Neural progenitor cell (in vitro differentiated cells): ENCODE results near the gene ITPR2. TPM values are rescaled to one million over a fixed set of nuclear protein-coding genes. Genes with fewer than 3 reads are reported as not detected.

Experiments
- DNase-seq: peaks from one replicate; pipeline ENCODE4 v3.0.0-alpha.2; 2016; ENCODE audit warnings: low spot score
- H2AFZ ChIP-seq: fragments of 200-600 bp; sonication (generic); replicated peaks from 2 replicates; pipeline ENCODE4 v1.6.1; 2016; ENCODE audit warnings: antibody characterized with exemption
- H3F3A ChIP-seq: fragments of 200-600 bp; sonication (generic); 2 replicates; pipeline ENCODE4 v1.6.1; 2016; ENCODE audit warnings: antibody characterized with exemption, low read depth
- H3K27ac ChIP-seq: fragments of 200-600 bp; sonication (generic); 2 replicates; pipeline ENCODE4 v1.5.1; 2016; ENCODE audit warnings: mild to moderate bottlenecking
- H3K27me3 ChIP-seq: fragments of 200-600 bp; sonication (generic); 2 replicates; pipeline ENCODE4 v1.6.1; 2016; ENCODE audit warnings: mild to moderate bottlenecking, moderate library complexity
- H3K36me3 ChIP-seq: fragments of 200-600 bp; sonication (generic); 2 replicates; pipeline ENCODE4 v1.5.1; 2016
- H3K4me1 ChIP-seq: fragments of 200-600 bp; sonication (generic); 2 replicates; pipeline ENCODE4 v1.6.1; 2016; ENCODE audit warnings: mixed run types
- H3K4me2 ChIP-seq: fragments of 200-600 bp; sonication (generic); 2 replicates; pipeline ENCODE4 v1.6.1; 2016
- H3K4me3 ChIP-seq: fragments of 200-600 bp; sonication (generic); 2 replicates; pipeline ENCODE4 v1.5.1; 2016
- H3K79me2 ChIP-seq: fragments of 200-600 bp; sonication (generic); 2 replicates; pipeline ENCODE4 v1.6.1; 2016; ENCODE audit warnings: low read depth
- H3K9ac ChIP-seq: fragments of 200-600 bp; sonication (generic); 2 replicates; pipeline ENCODE4 v1.6.1; 2016
- H3K9me3 ChIP-seq: fragments of 200-600 bp; sonication (generic); 2 replicates; pipeline ENCODE4 v1.5.1; 2016; ENCODE audit warnings: low read depth
- H4K20me1 ChIP-seq: fragments of 200-600 bp; sonication (generic); 2 replicates; pipeline ENCODE4 v1.6.1; 2016; ENCODE audit warnings: low read depth
- H3K27ac Mint-ChIP-seq: 3 replicates; pipeline ENCODE4 v1.8.0; 2021; ENCODE audit warnings: mixed read lengths
- H3K27me3 Mint-ChIP-seq: 2 replicates; pipeline ENCODE4 v1.8.0; 2022; ENCODE audit warnings: low read depth, mild to moderate bottlenecking, inconsistent platforms, moderate library complexity, mixed read lengths; ENCODE audit not compliant: insufficient read depth
- H3K36me3 Mint-ChIP-seq: 3 replicates; pipeline ENCODE4 v1.8.0; 2021; ENCODE audit warnings: mixed read lengths
- H3K4me1 Mint-ChIP-seq: 3 replicates; pipeline ENCODE4 v1.8.0; 2021; ENCODE audit warnings: mixed read lengths
- H3K4me3 Mint-ChIP-seq: 3 replicates; pipeline ENCODE4 v1.8.0; 2021; ENCODE audit warnings: mild to moderate bottlenecking, moderate library complexity, mixed read lengths
- H3K9me3 Mint-ChIP-seq: 3 replicates; pipeline ENCODE4 v1.8.0; 2020; ENCODE audit warnings: mixed read lengths
- CTCF ChIP-seq: fragments of 200-600 bp; sonication (generic); IDR thresholded peaks from 2 replicates; pipeline ENCODE4 v1.5.1; 2017; ENCODE audit warnings: antibody characterized with exemption, mild to moderate bottlenecking
- EZH2 ChIP-seq: fragments of 200-600 bp; sonication (generic); IDR thresholded peaks from 2 replicates; pipeline ENCODE4 v1.6.1; 2017; ENCODE audit warnings: antibody characterized with exemption, mild to moderate bottlenecking, moderate library complexity
- EZH2phosphoT487 ChIP-seq: fragments of 200-600 bp; sonication (generic); IDR thresholded peaks from 2 replicates; pipeline ENCODE4 v1.6.1; 2017; ENCODE audit warnings: antibody characterized with exemption
- total RNA-seq: library from RNA; depleted of rRNA; stranded (reverse); fragments of >200 nt; gene quantifications from 2 replicates; pipeline ENCODE4 v1.2.3, GENCODE V29; 2015; ENCODE audit warnings: low replicate concordance

ITPR2 gene
- total RNA-seq, 1 donor from 2014 or later, result 11.4 TPM

- Histone ChIP-seq H3F3A (no peaks in the 10 kb centered on the region), H3K4me2 (no peak overlapping the region), H3K27me3 (no peaks in the 10 kb centered on the region), H3K27ac (no peak overlapping the region), H3K79me2 (no peaks in the 10 kb centered on the region), H3K9ac (no peak overlapping the region), H3K4me1 (no peaks in the 10 kb centered on the region), H3K36me3 (no peaks in the 10 kb centered on the region), H2AFZ (no peak overlapping the region), H3K4me3 (no peak overlapping the region), H4K20me1 (no peaks in the 10 kb centered on the region), H3K9me3 (no peaks in the 10 kb centered on the region)
- Mint-ChIP-seq H3K9me3 (no peaks in the 10 kb centered on the region), H3K4me3 (no peak overlapping the region), H3K4me1 (no peaks in the 10 kb centered on the region), H3K36me3 (no peaks in the 10 kb centered on the region), H3K27ac (no peak overlapping the region), H3K27me3 (peaks cover 2% of the 10 kb centered on the region)
- TF ChIP-seq EZH2phosphoT487 (no peak), EZH2 (no peak), CTCF (no peak)
- no peak for DNase-seq
Observed at GRCh38 chr12:26426652-26427051, 406.3 kb downstream of the ITPR2 start.

GRCh38 chr12:26425587-26426260 is 407.3 kb downstream of the ITPR2 start:
- no peak overlapping the region for H3K4me2 ChIP-seq
- H2AFZ ChIP-seq, result no peak overlapping the region
- H3K36me3 ChIP-seq, result no peaks in the 10 kb centered on the region
- no peak for DNase-seq
- H3K27me3 ChIP-seq, result no peaks in the 10 kb centered on the region
- H3K27me3 Mint-ChIP-seq, result peaks cover 2% of the 10 kb centered on the region
- H3K4me3 ChIP-seq, result no peak overlapping the region
- H3K27ac ChIP-seq, result no peak overlapping the region
- no peaks in the 10 kb centered on the region for H3K36me3 Mint-ChIP-seq
- no peaks in the 10 kb centered on the region for H3K4me1 ChIP-seq
- no peak overlapping the region for H3K4me3 Mint-ChIP-seq
- H3K4me1 Mint-ChIP-seq, result no peaks in the 10 kb centered on the region
- H3K27ac Mint-ChIP-seq, result no peak overlapping the region
- no peaks in the 10 kb centered on the region for H4K20me1 ChIP-seq
- no peaks in the 10 kb centered on the region for H3F3A ChIP-seq
- no peaks in the 10 kb centered on the region for H3K9me3 ChIP-seq
- H3K9me3 Mint-ChIP-seq, result no peaks in the 10 kb centered on the region
- no peaks in the 10 kb centered on the region for H3K79me2 ChIP-seq
- no peak overlapping the region for H3K9ac ChIP-seq
- TF ChIP-seq EZH2phosphoT487 (no peak), CTCF (no peak), EZH2 (no peak)

GRCh38 chr12:26422839-26423398 is 410.1 kb downstream of the ITPR2 start:
- Histone ChIP-seq H3K9ac (no peak overlapping the region), H3K79me2 (no peaks in the 10 kb centered on the region), H3F3A (no peaks in the 10 kb centered on the region), H3K4me1 (no peaks in the 10 kb centered on the region), H3K27ac (no peak overlapping the region), H3K36me3 (no peaks in the 10 kb centered on the region), H3K27me3 (no peaks in the 10 kb centered on the region), H3K9me3 (no peaks in the 10 kb centered on the region), H2AFZ (no peak overlapping the region), H3K4me2 (no peak overlapping the region), H3K4me3 (no peak overlapping the region), H4K20me1 (no peaks in the 10 kb centered on the region)
- H3K4me3 Mint-ChIP-seq, result no peak overlapping the region
- H3K36me3 Mint-ChIP-seq, result peaks cover 1% of the 10 kb centered on the region
- no peak for TF ChIP-seq EZH2
- no peak for TF ChIP-seq EZH2phosphoT487
- TF ChIP-seq CTCF, result no peak
- peaks cover 2% of the 10 kb centered on the region for H3K9me3 Mint-ChIP-seq
- H3K27ac Mint-ChIP-seq, result no peak overlapping the region
- H3K27me3 Mint-ChIP-seq, result peaks cover 2% of the 10 kb centered on the region
- DNase-seq, result no peak
- H3K4me1 Mint-ChIP-seq, result no peaks in the 10 kb centered on the region
